Neural progenitor cell (in vitro differentiated cells): Measurements from ENCODE around the gene PSMC3IP. TPM values are rescaled to one million over a fixed set of nuclear protein-coding genes. Genes with fewer than 3 reads are reported as not detected.
"Not testable (repeated sequence)": the region's sequence is repeated elsewhere in the genome, so short reads cannot be mapped to it uniquely, and the experiment has no call there.

Experiments
- DNase-seq: peaks from one replicate; pipeline ENCODE4 v3.0.0-alpha.2; 2016; ENCODE audit warnings: low spot score
- H2AFZ ChIP-seq: fragments of 200-600 bp; sonication (generic); replicated peaks from 2 replicates; pipeline ENCODE4 v1.6.1; 2016; ENCODE audit warnings: antibody characterized with exemption
- H3F3A ChIP-seq: fragments of 200-600 bp; sonication (generic); 2 replicates; pipeline ENCODE4 v1.6.1; 2016; ENCODE audit warnings: antibody characterized with exemption, low read depth
- H3K27ac ChIP-seq: fragments of 200-600 bp; sonication (generic); 2 replicates; pipeline ENCODE4 v1.5.1; 2016; ENCODE audit warnings: mild to moderate bottlenecking
- H3K27me3 ChIP-seq: fragments of 200-600 bp; sonication (generic); 2 replicates; pipeline ENCODE4 v1.6.1; 2016; ENCODE audit warnings: mild to moderate bottlenecking, moderate library complexity
- H3K36me3 ChIP-seq: fragments of 200-600 bp; sonication (generic); 2 replicates; pipeline ENCODE4 v1.5.1; 2016
- H3K4me1 ChIP-seq: fragments of 200-600 bp; sonication (generic); 2 replicates; pipeline ENCODE4 v1.6.1; 2016; ENCODE audit warnings: mixed run types
- H3K4me2 ChIP-seq: fragments of 200-600 bp; sonication (generic); 2 replicates; pipeline ENCODE4 v1.6.1; 2016
- H3K4me3 ChIP-seq: fragments of 200-600 bp; sonication (generic); 2 replicates; pipeline ENCODE4 v1.5.1; 2016
- H3K79me2 ChIP-seq: fragments of 200-600 bp; sonication (generic); 2 replicates; pipeline ENCODE4 v1.6.1; 2016; ENCODE audit warnings: low read depth
- H3K9ac ChIP-seq: fragments of 200-600 bp; sonication (generic); 2 replicates; pipeline ENCODE4 v1.6.1; 2016
- H3K9me3 ChIP-seq: fragments of 200-600 bp; sonication (generic); 2 replicates; pipeline ENCODE4 v1.5.1; 2016; ENCODE audit warnings: low read depth
- H4K20me1 ChIP-seq: fragments of 200-600 bp; sonication (generic); 2 replicates; pipeline ENCODE4 v1.6.1; 2016; ENCODE audit warnings: low read depth
- H3K27ac Mint-ChIP-seq: 3 replicates; pipeline ENCODE4 v1.8.0; 2021; ENCODE audit warnings: mixed read lengths
- H3K27me3 Mint-ChIP-seq: 2 replicates; pipeline ENCODE4 v1.8.0; 2022; ENCODE audit warnings: low read depth, mild to moderate bottlenecking, inconsistent platforms, moderate library complexity, mixed read lengths; ENCODE audit not compliant: insufficient read depth
- H3K36me3 Mint-ChIP-seq: 3 replicates; pipeline ENCODE4 v1.8.0; 2021; ENCODE audit warnings: mixed read lengths
- H3K4me1 Mint-ChIP-seq: 3 replicates; pipeline ENCODE4 v1.8.0; 2021; ENCODE audit warnings: mixed read lengths
- H3K4me3 Mint-ChIP-seq: 3 replicates; pipeline ENCODE4 v1.8.0; 2021; ENCODE audit warnings: mild to moderate bottlenecking, moderate library complexity, mixed read lengths
- H3K9me3 Mint-ChIP-seq: 3 replicates; pipeline ENCODE4 v1.8.0; 2020; ENCODE audit warnings: mixed read lengths
- CTCF ChIP-seq: fragments of 200-600 bp; sonication (generic); IDR thresholded peaks from 2 replicates; pipeline ENCODE4 v1.5.1; 2017; ENCODE audit warnings: antibody characterized with exemption, mild to moderate bottlenecking
- EZH2 ChIP-seq: fragments of 200-600 bp; sonication (generic); IDR thresholded peaks from 2 replicates; pipeline ENCODE4 v1.6.1; 2017; ENCODE audit warnings: antibody characterized with exemption, mild to moderate bottlenecking, moderate library complexity
- EZH2phosphoT487 ChIP-seq: fragments of 200-600 bp; sonication (generic); IDR thresholded peaks from 2 replicates; pipeline ENCODE4 v1.6.1; 2017; ENCODE audit warnings: antibody characterized with exemption
- total RNA-seq: library from RNA; depleted of rRNA; stranded (reverse); fragments of >200 nt; gene quantifications from 2 replicates; pipeline ENCODE4 v1.2.3, GENCODE V29; 2015; ENCODE audit warnings: low replicate concordance

Gene PSMC3IP
- 22.8 and 23.7 TPM in 2 replicates for total RNA-seq

GRCh38 chr17:42577532-42578281, at the start of gene PSMC3IP:
PSMC3IP (minus strand) TSS chr17:42577729; CDS start chr17:42577686, 43 bp downstream.
- Histone ChIP-seq H3K9ac (peak within 1 kb of the TSS; percentile 86), H3F3A (peaks cover 48% of the 10 kb centered on the region), H3K27ac (no peak within 1 kb of the TSS), H4K20me1 (peaks cover 11% of the 10 kb centered on the region), H3K36me3 (peaks cover 2% of the 10 kb centered on the region), H3K4me3 (peak within 1 kb of the TSS; percentile 67), H3K79me2 (peaks cover 25% of the 10 kb centered on the region), H3K4me2 (peak within 1 kb of the TSS; percentile 79), H3K9me3 (no peaks in the 10 kb centered on the region), H3K4me1 (peaks cover 14% of the 10 kb centered on the region), H2AFZ (peak within 1 kb of the TSS; percentile 47), H3K27me3 (no peaks in the 10 kb centered on the region)
- H3K9me3 Mint-ChIP-seq = no peaks in the 10 kb centered on the region
- TF ChIP-seq CTCF (peak; percentile 57), EZH2 (no peak)
- H3K27me3 Mint-ChIP-seq = peaks cover 6% of the 10 kb centered on the region
- H3K4me1 Mint-ChIP-seq = peaks cover 28% of the 10 kb centered on the region
- H3K36me3 Mint-ChIP-seq = peaks cover 21% of the 10 kb centered on the region
- peak; percentile 97 for DNase-seq
- peak within 1 kb of the TSS; percentile 99 for H3K27ac Mint-ChIP-seq
- peak within 1 kb of the TSS; percentile 100 for H3K4me3 Mint-ChIP-seq

- Mint-ChIP-seq H3K4me3 (no peak overlapping the region), H3K27ac (no peak overlapping the region), H3K4me1 (peaks cover 2% of the 10 kb centered on the region), H3K27me3 (peaks cover 3% of the 10 kb centered on the region), H3K9me3 (no peaks in the 10 kb centered on the region), H3K36me3 (no peaks in the 10 kb centered on the region)
- H3K79me2 ChIP-seq = no peaks in the 10 kb centered on the region
- H3K9me3 ChIP-seq = no peaks in the 10 kb centered on the region
- no peaks in the 10 kb centered on the region for H4K20me1 ChIP-seq
- H3K27me3 ChIP-seq = no peaks in the 10 kb centered on the region
- TF ChIP-seq CTCF (no peak), EZH2phosphoT487 (no peak), EZH2 (no peak)
- no peak overlapping the region for H3K9ac ChIP-seq
- no peaks in the 10 kb centered on the region for H3K36me3 ChIP-seq
- no peak overlapping the region for H3K27ac ChIP-seq
- H2AFZ ChIP-seq = no peak overlapping the region
- H3K4me1 ChIP-seq = peaks cover 2% of the 10 kb centered on the region
- H3K4me2 ChIP-seq = no peak overlapping the region
- DNase-seq = no peak
- H3K4me3 ChIP-seq = no peak overlapping the region
- peaks cover 3% of the 10 kb centered on the region for H3F3A ChIP-seq
Measured at GRCh38 chr17:42623732-42624596, 46.4 kb upstream of the PSMC3IP start.

- Histone ChIP-seq H2AFZ (no peak overlapping the region), H3K4me1 (peaks cover 9% of the 10 kb centered on the region), H3K9ac (no peak overlapping the region), H4K20me1 (no peaks in the 10 kb centered on the region), H3K4me2 (no peak overlapping the region), H3K9me3 (no peaks in the 10 kb centered on the region), H3K36me3 (no peaks in the 10 kb centered on the region), H3K27me3 (no peaks in the 10 kb centered on the region), H3K4me3 (no peak overlapping the region), H3F3A (peaks cover 9% of the 10 kb centered on the region), H3K79me2 (no peaks in the 10 kb centered on the region), H3K27ac (no peak overlapping the region)
- no peak for DNase-seq
- no peak for TF ChIP-seq CTCF
- no peak for TF ChIP-seq EZH2phosphoT487
- no peak for TF ChIP-seq EZH2
- Mint-ChIP-seq H3K27ac (no peak overlapping the region), H3K4me1 (peaks cover 8% of the 10 kb centered on the region), H3K27me3 (peaks cover 3% of the 10 kb centered on the region), H3K9me3 (no peaks in the 10 kb centered on the region), H3K4me3 (no peak overlapping the region), H3K36me3 (no peaks in the 10 kb centered on the region)
Measured at GRCh38 chr17:42623271-42623670, 45.7 kb upstream of the PSMC3IP start.

GRCh38 chr17:42621987-42622386, 44.5 kb upstream of the PSMC3IP start:
- H3K4me1 ChIP-seq, H3K9me3 ChIP-seq, H3K4me2 ChIP-seq, H3K36me3 ChIP-seq, H3K4me3 ChIP-seq, H3K9me3 Mint-ChIP-seq, H3K27ac ChIP-seq, H3K27me3 ChIP-seq, H3K9ac ChIP-seq, H3K27me3 Mint-ChIP-seq, H4K20me1 ChIP-seq, H3K4me3 Mint-ChIP-seq, H3K36me3 Mint-ChIP-seq, DNase-seq, H2AFZ ChIP-seq, H3K27ac Mint-ChIP-seq, H3K4me1 Mint-ChIP-seq, H3K79me2 ChIP-seq: not testable (repeated sequence)
- H3F3A ChIP-seq = peaks cover 20% of the 10 kb centered on the region
